Measurements from ENCODE around the gene PRKAR1A.

PRKAR1A gene

DNA sequence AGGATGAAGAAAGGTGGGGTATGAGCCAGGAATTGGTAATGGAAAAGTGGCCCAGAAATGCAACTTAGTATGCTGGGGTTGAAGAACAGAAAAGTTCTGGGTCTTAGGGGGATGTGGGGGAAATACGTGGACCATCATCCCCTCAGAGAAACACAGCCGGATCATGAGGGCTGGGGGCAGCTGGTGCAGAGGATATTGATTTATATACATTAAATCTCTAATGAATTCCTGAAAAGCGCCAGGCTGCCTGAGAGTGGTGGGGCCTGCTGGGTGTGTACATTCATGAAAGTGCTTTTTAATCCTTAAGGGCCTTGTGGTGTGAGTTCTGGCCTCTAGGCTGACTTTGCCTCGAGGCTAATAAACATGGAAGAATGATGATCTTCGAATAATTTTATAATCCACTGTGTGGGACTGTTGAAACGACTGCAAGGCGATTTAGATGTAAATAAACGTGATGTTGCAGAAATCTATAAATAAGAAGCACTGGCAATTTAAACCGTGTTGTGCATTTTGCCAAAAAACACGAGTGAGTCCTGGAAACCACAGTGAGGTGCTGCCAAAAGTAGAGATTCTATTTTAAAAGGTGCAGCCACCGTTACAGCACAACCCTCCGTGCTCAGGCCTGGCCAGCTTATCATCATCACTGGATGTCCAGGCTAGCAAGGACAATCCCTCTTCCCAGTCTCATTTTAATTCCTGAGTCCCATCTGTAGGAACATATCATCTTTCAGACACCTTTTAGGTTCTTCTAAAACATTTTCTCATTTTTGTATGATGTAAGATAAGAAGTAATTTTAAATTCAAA is 32.1 kb downstream of the PRKAR1A start:
- DNase-seq, result no peak

DNA sequence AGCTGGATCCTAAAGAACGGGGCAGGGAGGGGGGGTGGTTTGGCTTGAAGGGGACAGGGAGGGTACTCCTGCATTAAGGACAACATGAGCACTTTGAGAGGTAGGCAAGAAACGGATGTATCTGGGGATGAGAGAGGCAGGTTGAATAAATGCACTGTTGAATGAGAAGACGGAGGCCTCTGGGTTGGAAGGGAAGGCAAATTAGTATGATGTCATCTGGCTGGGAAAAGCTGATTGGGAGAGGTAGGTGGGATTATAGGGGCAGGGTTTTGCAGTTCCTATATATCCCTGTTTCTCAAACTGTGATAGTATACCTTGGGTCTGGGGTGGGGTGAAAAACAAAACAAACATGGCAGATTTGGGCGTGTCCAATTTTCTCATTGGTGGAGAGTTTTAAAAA is 44.3 kb downstream of the PRKAR1A start:
- DNase-seq, result no peak

DNA sequence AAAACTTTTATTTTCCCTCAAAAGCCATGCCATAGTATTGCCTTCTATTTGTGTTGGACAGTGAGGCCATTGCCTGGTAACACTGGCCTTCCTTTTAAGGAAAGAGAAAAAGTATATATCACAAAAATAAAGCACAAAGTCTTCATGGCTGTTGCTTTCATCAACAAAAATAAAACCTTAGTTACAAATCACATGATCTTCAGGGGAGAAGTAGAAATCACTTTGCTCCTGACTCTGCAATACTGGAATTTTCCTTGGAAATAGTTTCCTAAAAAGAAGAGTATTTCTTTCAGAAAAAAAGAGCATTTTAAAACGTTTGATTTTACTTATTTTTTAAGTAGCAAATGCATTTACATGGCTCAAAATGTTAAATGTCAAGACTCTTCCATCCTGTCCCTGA is 47.1 kb downstream of the PRKAR1A start:
- no peak for DNase-seq

DNA sequence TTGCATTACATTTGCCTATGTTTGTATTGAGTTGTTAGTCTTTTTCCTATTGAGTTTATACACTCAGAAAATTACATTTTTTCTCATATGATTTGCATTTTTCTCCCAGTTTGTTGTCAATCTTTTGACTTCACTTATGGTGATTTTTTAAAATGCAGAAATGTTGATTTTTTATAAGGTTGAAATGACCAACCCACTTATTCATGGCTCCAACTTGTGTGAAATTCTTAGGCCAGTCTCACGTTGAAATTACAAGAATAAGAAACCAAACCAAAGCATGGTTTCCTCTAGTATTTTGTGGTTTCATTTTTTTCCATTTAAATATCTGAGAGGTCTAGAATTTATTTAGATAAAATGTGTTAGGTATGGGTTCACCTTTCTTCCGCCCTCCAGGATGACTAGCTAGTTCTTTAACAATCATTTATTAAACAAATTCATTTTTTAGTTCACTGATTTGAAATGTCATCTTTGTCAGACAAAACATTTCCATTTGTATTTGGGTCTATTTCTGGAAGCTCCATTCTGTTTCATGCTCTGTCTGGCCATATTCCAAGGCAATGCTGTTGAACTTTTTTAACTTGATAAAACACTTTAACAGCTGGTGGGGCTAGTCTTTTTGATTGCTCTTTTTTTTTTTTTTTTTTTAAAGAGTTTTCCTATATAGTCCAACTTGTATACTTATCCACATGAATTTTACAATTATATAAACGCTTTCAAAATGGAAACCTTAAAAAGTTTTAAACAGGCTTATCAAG is 48.9 kb downstream of the PRKAR1A start:
- no peak for DNase-seq

DNA sequence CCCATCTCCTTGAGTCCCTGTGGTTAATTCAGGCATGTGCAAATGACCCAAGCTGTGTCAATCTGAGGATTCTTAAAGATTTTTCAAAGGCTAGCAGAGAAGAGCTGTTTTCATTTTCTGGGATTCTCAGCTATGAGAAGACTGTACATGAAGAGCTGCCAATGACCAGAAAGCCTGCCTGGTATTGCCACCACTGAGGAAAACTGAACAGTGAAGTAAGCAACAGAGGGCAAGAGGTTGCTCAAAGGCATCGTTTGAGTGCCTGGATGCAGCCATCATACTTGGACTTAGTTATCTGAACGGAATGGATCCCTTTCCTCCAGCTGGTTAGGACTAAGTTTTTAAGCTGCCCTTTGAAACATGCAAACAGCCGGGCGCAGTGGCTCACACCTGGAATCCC is 50.5 kb downstream of the PRKAR1A start:
- DNase-seq, result no peak

DNA sequence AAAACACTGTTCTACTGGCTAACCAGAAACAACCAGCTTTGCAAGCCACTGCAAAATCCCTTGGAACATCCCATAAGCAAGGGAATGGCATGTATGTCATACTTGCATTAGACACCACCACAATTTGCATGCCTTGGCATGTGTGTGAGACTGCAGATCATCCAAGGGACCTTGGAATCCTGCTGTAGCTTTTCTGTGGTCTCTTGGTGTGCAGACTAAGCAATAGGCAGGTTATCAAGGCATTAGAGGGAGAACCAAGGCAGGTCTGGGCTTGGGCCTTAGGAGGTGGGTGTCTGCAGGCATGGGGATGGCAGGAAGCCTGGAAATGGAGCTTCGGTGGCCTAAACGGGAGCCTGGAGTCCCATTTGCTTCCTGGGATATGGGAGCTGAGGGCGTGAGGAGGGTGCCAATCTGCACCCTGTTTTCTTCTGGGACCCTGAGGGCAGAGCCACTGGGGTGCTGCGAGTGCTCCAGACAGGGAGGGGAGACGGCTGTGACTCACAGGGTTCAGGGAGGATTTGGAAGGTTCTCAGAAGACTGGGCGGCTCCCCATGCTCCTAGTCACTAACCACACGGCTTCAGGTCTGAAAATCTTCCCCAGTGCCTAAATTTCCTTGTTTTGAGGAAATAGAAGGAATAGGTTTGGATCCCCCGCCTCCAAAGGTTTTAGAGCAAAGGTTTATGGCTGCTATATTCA is 52.3 kb downstream of the PRKAR1A start:
- DNase-seq, result no peak

DNA sequence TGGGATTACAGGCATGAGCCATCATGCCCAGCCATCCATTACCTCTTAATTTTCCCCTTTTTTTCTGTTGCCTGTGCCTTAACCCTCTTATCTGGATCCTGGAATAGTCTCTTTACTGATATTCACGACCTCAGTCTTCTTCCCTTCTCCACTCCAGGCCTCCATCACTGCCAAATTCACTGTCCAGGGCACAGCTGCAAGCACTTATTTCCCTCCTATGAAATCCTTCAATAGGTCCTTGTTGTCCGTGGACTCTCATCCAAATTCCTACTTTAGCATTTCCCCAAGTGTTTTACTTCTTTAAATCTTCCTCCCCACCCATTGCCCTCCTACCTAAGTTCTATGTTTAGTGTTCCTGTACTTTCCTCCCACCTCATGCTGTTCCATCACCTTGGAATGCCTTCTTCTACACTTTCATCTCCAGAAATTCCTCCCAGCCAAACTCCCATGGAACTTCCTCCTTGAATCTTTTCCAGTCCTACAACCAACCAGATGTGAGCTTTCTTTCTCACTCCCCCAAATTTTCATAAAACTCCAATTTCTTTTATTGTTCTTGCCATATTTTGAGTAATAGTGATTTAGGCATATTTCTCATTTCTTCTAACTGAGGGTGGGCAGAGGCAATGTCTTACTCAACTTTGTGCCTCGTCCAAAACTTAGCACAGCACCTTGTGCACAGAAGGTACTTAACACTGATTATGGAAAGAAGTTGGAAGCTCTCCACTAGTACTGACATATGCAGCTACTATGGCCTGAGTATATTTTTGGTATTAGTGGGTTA is 53.6 kb downstream of the PRKAR1A start:
- no peak for DNase-seq

DNA sequence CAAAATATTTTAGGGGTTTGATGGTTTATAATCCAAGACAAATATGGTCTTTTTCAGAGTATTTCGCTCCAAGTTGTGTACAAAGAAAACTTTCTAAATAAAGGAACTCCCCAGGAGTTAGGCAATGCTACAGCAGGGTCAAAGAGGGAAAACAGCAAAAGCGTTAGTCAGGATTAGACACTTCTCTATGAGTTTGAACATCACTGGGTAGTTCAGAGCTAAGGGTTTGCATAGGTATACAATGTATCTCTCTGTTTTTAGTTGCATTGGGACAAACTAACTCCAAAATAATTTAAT is 54.2 kb downstream of the PRKAR1A start:
- no peak for DNase-seq

DNA sequence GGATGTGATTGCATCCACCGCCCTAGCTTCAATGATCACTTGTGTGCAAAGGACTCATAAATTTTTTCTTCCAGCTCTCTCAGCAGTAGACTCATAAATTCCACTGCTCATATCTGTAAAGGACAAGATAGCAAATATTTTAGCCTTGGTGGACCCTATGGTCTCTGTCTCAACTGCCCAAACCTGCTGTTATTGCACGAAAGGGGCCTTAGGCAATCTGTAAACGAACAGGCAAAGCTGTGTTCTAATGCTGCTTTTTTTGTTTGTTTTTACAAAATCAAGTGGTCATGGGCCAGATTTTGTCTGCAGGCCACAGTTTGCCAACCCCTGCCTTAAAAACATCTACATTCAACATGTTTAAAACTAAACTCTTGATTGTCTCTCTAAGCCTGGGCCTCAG is 54.8 kb downstream of the PRKAR1A start:
- DNase-seq, result no peak

DNA sequence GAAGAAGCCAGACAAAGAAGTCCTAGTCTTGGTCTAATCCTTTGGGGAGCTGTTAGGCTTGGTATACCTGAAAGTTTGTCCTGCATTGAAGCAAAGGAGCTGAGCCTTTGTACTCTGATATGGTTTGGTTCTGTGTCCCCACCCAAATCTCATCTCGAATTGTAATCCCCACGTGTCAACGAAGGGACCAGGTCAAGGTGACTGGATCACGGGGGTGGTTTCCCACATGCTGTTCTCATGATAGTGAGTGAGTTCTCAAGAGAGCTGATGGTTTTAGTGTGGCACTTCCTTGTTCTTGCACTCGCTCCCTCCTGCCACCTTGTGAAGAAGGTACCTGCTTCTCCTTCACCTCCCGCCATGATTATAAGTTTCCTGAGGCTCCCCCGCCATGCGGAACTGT is 55.4 kb downstream of the PRKAR1A start:
- DNase-seq, result no peak

DNA sequence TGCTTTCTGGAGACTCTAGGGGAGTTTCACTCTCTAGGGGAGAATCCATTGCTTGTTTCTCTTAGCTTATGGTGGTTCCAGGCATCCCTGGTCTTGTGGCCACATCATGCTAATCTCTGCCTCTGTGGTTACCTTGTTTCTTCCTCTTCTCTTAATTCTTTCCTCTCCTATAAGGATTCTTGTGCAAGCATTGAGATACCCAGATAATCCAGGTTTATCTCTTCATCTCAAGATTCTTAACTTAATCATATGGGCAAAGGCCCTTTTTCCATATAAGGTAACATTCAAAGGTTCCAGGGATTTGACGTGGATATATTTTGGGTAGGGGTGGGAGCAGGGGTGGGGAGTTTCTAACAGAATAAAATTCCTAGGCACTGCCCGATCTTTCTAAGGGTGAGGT is 56.4 kb downstream of the PRKAR1A start:
- no peak for DNase-seq

DNA sequence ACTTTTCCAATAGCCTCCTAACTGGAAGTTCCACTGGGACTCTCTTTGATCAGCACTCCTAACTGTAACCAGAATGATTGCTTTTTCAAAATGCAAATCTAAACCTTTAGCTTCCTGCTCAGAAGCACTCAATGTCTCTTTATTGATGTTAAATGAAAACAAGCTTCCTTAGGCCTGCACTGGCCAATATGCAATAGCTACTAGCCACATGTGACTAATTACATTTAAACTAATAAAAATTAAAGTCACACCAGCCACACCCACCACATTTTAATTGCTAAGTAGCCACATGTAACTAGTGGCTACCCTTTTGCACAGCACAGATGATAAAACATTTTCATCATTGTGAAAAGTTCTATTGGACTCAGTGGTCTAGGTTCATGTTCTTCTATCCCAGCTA is 57.1 kb downstream of the PRKAR1A start:
- no peak for DNase-seq

DNA sequence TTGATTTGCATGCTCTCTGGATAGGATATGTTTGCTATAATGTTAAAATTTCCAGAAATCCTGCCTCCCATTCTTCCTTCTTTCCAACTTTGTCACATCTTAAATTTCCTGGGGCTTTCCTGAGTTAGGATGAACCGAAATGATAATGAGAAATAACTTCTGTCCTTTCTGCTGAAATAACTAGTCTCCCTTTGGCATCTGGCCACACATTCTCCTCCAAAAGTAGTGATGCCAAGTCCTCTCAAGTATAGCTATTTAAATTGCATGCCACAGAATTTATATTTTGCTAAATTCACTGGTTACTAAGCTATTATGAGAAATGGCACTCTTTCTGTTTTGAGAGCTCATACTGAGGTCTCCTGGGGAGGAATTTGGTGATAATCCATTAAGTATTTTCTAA is 58.3 kb downstream of the PRKAR1A start:
- DNase-seq, result no peak

DNA sequence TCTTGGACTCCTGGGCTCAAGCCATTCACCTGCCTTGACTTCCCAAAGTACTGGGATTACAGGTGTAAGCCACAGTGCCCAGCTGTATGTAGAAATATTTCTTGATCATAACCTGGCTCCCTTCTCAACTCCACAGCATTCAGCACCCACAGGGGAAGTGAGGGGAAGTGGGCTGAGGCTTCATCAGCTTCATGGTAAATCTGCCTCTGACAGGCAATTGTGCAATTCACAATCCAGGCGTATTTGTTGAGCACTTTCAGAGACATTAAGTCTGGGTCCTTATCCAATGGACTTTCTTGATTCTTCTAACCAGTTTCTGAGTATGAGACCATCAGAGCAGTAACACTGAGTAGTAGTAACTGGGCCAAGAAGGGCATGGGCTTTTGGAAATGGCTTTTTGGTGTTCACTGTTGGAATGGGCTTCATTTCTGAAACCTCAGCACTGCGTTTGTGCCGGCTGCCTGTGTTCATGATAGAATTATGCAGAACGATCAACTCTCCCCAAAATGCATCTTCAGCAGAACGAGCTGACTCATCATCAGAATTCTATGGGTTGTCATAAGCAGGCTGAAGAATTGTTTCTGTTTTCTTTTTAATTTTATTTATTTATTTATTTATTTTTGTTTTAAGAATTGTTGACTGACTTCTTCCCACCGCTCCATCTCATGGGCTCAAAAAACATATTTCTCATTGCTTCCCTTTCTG is 60.1 kb downstream of the PRKAR1A start:
- DNase-seq, result no peak

DNA sequence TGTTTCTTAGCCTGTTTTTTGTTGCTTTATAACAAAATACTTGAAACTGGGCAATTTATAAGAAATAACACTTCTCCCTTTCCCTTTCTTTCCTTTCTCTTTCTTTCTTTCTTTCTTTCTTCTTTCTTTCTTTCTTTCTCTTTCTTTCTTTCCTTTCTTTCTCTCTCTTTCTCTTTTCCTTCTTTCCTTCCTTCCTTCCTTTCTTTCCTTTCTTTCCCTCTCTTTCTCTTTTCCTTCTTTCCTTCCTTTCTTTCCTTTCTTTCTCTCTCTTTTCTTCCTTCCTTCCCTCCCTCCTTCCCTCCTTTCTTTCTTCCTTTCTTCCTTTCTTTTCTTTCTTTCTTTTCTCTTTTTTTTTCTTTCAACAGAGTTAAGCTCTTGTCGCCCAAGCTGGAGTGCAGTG is 61.1 kb downstream of the PRKAR1A start:
- DNase-seq, result no peak

DNA sequence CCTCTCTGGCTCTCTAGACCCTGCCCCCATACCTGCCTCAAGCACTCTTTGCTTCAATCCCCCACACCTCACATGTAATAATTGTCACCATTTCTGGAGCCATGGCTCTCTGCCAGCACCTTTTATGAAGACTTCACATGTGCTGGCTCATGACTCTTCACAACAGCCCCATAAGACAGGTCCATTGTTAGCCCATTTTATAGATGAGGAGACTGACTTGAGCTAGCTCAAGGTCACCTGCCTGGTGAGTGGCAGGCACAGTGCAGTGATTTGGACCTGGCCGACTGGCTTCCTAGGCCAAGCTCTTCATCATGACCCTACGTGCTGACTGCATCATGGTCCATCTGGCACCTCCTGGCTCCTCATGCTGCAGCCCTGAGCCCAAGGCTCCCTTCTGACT is 63.9 kb downstream of the PRKAR1A start:
- DNase-seq, result no peak

DNA sequence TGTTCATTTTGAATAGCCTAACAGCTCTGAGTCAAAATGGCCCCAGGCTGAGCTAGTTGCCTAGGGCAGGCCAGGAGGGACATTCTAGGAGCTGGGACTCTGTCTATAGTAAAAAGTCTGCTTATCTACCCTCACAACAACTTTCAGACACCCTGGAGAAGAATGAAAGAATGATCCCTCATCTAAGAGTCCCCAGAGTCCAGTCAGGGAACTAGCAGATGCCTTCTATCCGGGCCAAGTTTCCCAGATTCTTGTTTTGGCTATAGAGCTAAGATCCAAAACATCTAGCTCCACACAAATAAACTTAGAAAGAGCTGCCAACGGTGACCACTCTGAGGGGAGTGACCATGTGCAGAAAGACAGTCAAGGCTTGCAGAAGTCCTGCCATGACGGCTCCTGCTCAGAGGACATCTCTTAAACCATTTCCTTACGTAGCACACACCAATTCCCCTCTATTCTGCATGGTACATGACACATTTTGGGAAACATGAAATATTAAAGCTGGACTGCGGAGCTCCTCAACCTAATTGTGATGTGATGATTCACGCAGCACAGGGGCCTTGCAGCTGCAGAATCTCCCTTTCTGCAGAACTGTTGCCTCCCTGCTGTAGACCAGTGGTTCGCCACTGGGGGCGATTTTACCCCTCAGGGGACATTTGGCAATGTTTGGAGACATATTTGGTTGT is 64.7 kb downstream of the PRKAR1A start:
- no peak for DNase-seq

DNA sequence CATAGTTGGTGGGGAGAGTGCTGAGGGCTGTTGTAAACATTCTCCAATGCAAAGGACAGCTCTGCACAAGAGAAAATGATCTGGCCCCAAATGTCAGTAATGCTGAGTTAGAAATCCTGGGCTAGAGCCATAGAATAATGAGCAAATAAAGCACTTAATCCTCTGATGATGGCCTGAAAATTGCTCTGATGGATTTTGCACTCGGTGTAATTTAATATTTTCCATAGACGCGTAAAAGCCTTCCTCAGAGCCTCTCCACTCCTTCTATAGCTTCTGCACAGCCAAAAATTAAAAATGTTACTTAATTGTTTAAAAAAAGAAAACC is 65.2 kb downstream of the PRKAR1A start:
- DNase-seq, result no peak

DNA sequence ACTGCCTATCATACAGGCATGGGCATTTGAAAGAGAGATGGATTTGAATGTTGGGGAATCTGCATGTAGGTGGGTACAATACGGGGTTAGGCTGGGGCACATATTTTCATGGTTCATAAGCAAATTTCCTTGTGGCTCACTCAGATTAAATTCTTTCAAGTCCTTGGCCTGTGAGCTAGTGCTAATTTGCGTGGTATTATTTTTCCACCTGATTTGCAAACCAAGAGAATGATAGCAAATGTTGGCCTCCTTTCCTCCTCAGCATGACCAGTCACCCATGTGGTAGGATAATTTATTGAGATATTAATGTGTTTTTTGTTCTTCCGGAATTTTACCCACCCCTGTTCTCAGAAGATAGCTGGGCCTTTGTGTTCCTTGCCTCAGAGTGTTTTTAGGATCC is 66.0 kb downstream of the PRKAR1A start:
- no peak for DNase-seq

DNA sequence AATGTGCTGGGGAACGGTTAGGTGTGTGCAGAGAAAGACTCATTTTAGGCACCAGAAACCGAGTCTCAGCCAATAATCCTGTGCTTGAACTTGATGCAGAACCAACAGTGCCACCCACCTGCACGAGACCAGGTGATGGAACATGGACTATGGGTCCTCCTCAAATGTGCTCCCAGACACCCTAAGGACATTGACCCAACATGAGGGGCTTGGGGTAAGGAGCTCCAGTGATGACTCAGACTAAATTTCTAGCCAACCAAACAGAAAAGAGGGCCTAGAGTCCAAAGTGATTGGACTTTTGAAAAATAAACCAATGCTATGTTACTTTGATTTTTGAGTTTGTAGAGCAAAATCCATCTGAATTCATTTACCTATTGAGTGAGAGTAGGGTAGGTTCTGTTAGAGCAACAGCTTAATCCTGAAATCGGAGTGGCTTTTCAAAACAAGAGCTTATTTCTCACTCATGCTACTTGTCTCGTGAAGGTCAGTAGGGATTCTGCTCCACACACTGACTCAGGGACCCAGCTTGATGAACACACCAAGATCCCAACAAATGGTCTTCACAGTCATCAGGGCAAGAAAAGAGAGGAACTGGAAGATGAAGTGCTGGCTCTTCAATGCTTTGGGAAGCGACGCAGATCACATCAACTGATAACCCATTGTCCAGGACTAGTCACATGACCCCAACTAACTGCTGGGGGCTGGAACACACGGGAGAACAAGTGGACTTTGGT is 67.1 kb downstream of the PRKAR1A start:
- DNase-seq, result no peak

DNA sequence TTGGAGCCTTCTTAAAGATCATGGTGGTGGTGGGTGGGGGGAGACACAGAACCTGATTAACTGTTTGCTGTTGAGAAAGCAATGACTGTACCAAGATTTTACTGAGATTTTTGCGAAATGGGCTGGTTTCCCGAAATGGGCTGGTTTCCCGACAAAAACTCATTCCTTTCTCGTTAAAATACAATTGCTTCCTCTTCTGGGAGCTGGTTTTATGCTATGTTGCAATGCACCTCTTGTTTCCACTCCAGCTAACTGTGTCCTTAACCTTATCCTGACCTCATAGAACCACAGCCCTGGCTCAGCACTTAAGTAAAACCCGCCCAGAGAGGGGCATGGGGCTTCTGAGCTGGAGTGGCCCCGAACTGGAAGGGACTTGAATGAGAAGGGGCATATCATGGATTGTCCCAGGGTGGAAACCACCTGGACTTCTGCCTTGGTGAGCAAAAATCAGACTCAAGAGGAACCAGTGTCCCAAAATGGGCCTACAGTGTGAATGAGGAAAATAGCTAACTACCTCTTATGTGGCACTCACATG is 68.1 kb downstream of the PRKAR1A start:
- no peak for DNase-seq

All from SW 1271 (cell line).